ENCODE measurements around the gene SLC24A3. TPM values are rescaled to one million over a fixed set of nuclear protein-coding genes. Genes with fewer than 3 reads are reported as not detected.

Gene SLC24A3
- polyA plus RNA-seq, 1 donor, result 22.8 TPM

- DNase-seq (ENCODE audit: low read depth), result no peak
Observed at GRCh38 chr20:19495905-19496703, 283.7 kb downstream of the SLC24A3 start.

- no peak for DNase-seq (ENCODE audit: low read depth)
Observed at GRCh38 chr20:19497064-19497463, 284.6 kb downstream of the SLC24A3 start.

GRCh38 chr20:19498756-19499155 lies 286.3 kb downstream of the SLC24A3 start:
- DNase-seq (ENCODE audit: low read depth), result no peak

- no peak for DNase-seq (ENCODE audit: low read depth)
Observed at GRCh38 chr20:19501476-19502115, 289.2 kb downstream of the SLC24A3 start.

GRCh38 chr20:19502169-19502568 lies 289.7 kb downstream of the SLC24A3 start:
- no peak for DNase-seq (ENCODE audit: low read depth)

- DNase-seq (ENCODE audit: low read depth), result no peak
Observed at GRCh38 chr20:19504251-19504650, 291.8 kb downstream of the SLC24A3 start.

GRCh38 chr20:19506021-19506420 lies 293.6 kb downstream of the SLC24A3 start:
- DNase-seq (ENCODE audit: low read depth), result no peak

GRCh38 chr20:19508449-19508848 lies 296.0 kb downstream of the SLC24A3 start:
- DNase-seq (ENCODE audit: low read depth), result no peak

- no peak for DNase-seq (ENCODE audit: low read depth)
Observed at GRCh38 chr20:19510611-19511010, 298.2 kb downstream of the SLC24A3 start.

GRCh38 chr20:19511931-19512330 lies 299.5 kb downstream of the SLC24A3 start:
- DNase-seq (ENCODE audit: low read depth), result no peak

- no peak for DNase-seq (ENCODE audit: low read depth)
Observed at GRCh38 chr20:19512886-19513677, 300.6 kb downstream of the SLC24A3 start.

- DNase-seq (ENCODE audit: low read depth), result no peak
Observed at GRCh38 chr20:19515074-19515473, 302.6 kb downstream of the SLC24A3 start.

GRCh38 chr20:19519466-19519865 lies 307.0 kb downstream of the SLC24A3 start:
- no peak for DNase-seq (ENCODE audit: low read depth)

- DNase-seq (ENCODE audit: low read depth), result no peak
Observed at GRCh38 chr20:19520261-19520660, 307.8 kb downstream of the SLC24A3 start.

GRCh38 chr20:19522071-19522801 lies 309.8 kb downstream of the SLC24A3 start:
- no peak for DNase-seq (ENCODE audit: low read depth)

- no peak for DNase-seq (ENCODE audit: low read depth)
Observed at GRCh38 chr20:19522836-19523590, 310.6 kb downstream of the SLC24A3 start.

- no peak for DNase-seq (ENCODE audit: low read depth)
Observed at GRCh38 chr20:19524691-19525090, 312.2 kb downstream of the SLC24A3 start.

- DNase-seq (ENCODE audit: low read depth), result no peak
Observed at GRCh38 chr20:19527509-19527908, 315.1 kb downstream of the SLC24A3 start.

GRCh38 chr20:19528286-19529030 lies 316.0 kb downstream of the SLC24A3 start:
- no peak for DNase-seq (ENCODE audit: low read depth)

- no peak for DNase-seq (ENCODE audit: low read depth)
Observed at GRCh38 chr20:19530006-19530405, 317.6 kb downstream of the SLC24A3 start.
